Measurements from ENCODE around the gene TMEM203.

DNA sequence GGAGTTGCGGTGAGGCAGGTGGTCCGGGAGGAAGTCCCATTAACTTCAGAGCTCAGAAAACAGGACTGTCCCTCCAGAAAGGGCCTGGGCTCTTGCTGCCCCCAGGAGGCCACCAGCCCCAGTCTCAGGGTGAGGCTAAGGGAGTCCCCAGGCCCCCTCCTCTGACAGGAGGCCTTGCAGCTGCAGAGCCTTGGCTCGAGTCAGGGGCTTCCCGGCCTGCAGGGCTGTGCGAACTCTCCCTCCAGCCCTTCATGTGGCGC lies 42.4 kb upstream of the TMEM203 start:
- no peak for TF ChIP-seq CTCF (IDR thresholded peaks at IDR 0.05)
- TF ChIP-seq POLR2A (IDR thresholded peaks at IDR 0.05), result no peak

Measured in thyroid gland (tissue), 4 donors.